ENCODE data around the gene EML6.

Gene EML6

GRCh38 chr2:54726940-54727339, 3.5 kb downstream of the EML6 start:
- H3K4me1 Mint-ChIP-seq = peaks cover 12% of the 10 kb centered on the region
- no peaks in the 10 kb centered on the region for H3K9me3 Mint-ChIP-seq
- H3K27ac Mint-ChIP-seq = no peak overlapping the region
- no peak for TF ChIP-seq CTCF (IDR thresholded peaks at IDR 0.05; ENCODE audit: unreplicated experiment in 3 of 3)
- no peaks in the 10 kb centered on the region for H3K36me3 Mint-ChIP-seq (ENCODE audit: low read depth)
- H3K4me3 Mint-ChIP-seq = no peak overlapping the region
- H3K27me3 Mint-ChIP-seq (ENCODE audit: low read depth) = peaks cover 66% of the 10 kb centered on the region

- Mint-ChIP-seq H3K36me3 (ENCODE audit: low read depth) (no peaks in the 10 kb centered on the region), H3K4me3 (no peak overlapping the region), H3K27me3 (ENCODE audit: low read depth) (peaks cover 64% of the 10 kb centered on the region), H3K4me1 (peaks cover 5% of the 10 kb centered on the region), H3K27ac (no peak overlapping the region), H3K9me3 (peaks cover 5% of the 10 kb centered on the region)
- no peak for TF ChIP-seq CTCF (IDR thresholded peaks at IDR 0.05; ENCODE audit: unreplicated experiment in 3 of 3)
Observed at GRCh38 chr2:54728669-54729120, 5.2 kb downstream of the EML6 start.

- H3K9me3 Mint-ChIP-seq = peaks cover 5% of the 10 kb centered on the region
- no peak overlapping the region for H3K27ac Mint-ChIP-seq
- no peak for TF ChIP-seq CTCF (IDR thresholded peaks at IDR 0.05; ENCODE audit: unreplicated experiment in 3 of 3)
- H3K36me3 Mint-ChIP-seq (ENCODE audit: low read depth) = no peaks in the 10 kb centered on the region
- no peaks in the 10 kb centered on the region for H3K4me1 Mint-ChIP-seq
- H3K4me3 Mint-ChIP-seq = no peak overlapping the region
- peaks cover 9% of the 10 kb centered on the region for H3K27me3 Mint-ChIP-seq (ENCODE audit: low read depth)
Observed at GRCh38 chr2:54735636-54736035, 12.2 kb downstream of the EML6 start.

GRCh38 chr2:54738281-54738680, 14.8 kb downstream of the EML6 start:
- no peaks in the 10 kb centered on the region for H3K36me3 Mint-ChIP-seq (ENCODE audit: low read depth)
- H3K27ac Mint-ChIP-seq = no peak overlapping the region
- H3K4me3 Mint-ChIP-seq = no peak overlapping the region
- H3K9me3 Mint-ChIP-seq = peaks cover 3% of the 10 kb centered on the region
- no peak for TF ChIP-seq CTCF (IDR thresholded peaks at IDR 0.05; ENCODE audit: unreplicated experiment in 3 of 3)
- H3K4me1 Mint-ChIP-seq = peaks cover 11% of the 10 kb centered on the region
- H3K27me3 Mint-ChIP-seq (ENCODE audit: low read depth) = peaks cover 9% of the 10 kb centered on the region

GRCh38 chr2:54740333-54740732, 16.9 kb downstream of the EML6 start:
- Mint-ChIP-seq H3K36me3 (ENCODE audit: low read depth) (no peaks in the 10 kb centered on the region), H3K4me1 (peaks cover 11% of the 10 kb centered on the region), H3K4me3 (no peak overlapping the region), H3K9me3 (no peaks in the 10 kb centered on the region), H3K27ac (peak overlapping the region; percentile 4 to 31 (median 25)), H3K27me3 (ENCODE audit: low read depth) (peaks cover 8% of the 10 kb centered on the region)
- no peak for TF ChIP-seq CTCF (IDR thresholded peaks at IDR 0.05; ENCODE audit: unreplicated experiment in 3 of 3)

GRCh38 chr2:54741250-54741649, 17.8 kb downstream of the EML6 start:
- H3K4me1 Mint-ChIP-seq = peaks cover 11% of the 10 kb centered on the region
- H3K4me3 Mint-ChIP-seq = no peak overlapping the region
- H3K9me3 Mint-ChIP-seq = no peaks in the 10 kb centered on the region
- TF ChIP-seq CTCF (IDR thresholded peaks at IDR 0.05; ENCODE audit: unreplicated experiment in 3 of 3) = no peak
- no peaks in the 10 kb centered on the region for H3K36me3 Mint-ChIP-seq (ENCODE audit: low read depth)
- peak overlapping the region in 1 of 3 experiments; percentile 91 for H3K27ac Mint-ChIP-seq
- H3K27me3 Mint-ChIP-seq (ENCODE audit: low read depth) = peaks cover 12% of the 10 kb centered on the region

Data from nephron (organoid).